NCI-H2029 treated with DMSO at 0.1 percent for 48 hours (cell line): ENCODE measurements around the gene DAZAP1.

Experiments used
- DNase-seq: peaks from one replicate; lab custom pipeline; 2025; lab: John Stamatoyannopoulos, UW

DAZAP1 gene

DNA sequence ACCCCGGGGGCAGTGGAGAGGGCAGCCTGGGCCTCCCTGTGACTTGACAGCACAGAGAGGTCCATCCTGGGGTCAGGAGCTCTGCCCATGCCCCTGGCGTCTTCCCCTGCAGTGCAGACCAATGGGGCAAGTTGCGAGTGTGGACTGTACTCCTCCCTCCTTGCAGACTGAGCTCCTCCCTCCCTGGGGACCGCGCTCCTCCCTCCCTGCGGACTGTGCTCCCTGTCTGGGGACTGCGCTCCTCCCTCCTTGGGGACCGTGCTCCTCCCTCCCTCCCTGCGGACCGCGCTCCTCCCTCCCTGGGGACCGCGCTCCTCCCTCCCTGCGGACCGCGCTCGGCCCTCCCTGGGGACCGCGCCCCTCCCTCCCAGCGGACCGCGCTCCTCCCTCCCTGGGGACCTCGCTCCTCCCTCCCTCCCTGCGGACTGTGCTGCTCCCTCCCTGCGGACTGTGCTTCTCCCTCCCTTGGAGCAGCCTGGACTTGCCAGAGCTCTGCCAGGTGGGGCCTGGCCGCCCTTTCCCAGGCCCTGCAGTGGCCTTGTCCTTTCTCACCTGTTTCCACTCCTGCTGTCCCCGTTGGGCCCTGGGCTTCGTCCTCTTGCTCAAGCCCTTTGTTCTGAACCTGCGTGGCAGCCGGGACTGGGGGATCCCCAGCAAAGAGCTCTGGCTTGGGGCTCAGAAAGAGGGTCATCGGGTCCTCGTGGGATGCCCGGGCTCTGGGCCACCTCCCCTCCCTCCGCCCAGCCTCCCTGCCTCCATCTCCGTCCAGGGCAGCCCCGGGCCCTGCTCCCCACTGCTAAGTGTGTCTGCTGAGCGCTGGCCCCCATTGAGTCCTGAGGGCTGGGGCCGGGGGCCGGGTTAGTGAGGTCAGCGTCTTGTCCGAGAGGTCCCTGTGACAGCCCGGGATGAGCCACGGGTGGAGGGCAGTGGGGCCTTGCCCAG is 12.9 kb upstream of the DAZAP1 start:
- no peak for DNase-seq

DNA sequence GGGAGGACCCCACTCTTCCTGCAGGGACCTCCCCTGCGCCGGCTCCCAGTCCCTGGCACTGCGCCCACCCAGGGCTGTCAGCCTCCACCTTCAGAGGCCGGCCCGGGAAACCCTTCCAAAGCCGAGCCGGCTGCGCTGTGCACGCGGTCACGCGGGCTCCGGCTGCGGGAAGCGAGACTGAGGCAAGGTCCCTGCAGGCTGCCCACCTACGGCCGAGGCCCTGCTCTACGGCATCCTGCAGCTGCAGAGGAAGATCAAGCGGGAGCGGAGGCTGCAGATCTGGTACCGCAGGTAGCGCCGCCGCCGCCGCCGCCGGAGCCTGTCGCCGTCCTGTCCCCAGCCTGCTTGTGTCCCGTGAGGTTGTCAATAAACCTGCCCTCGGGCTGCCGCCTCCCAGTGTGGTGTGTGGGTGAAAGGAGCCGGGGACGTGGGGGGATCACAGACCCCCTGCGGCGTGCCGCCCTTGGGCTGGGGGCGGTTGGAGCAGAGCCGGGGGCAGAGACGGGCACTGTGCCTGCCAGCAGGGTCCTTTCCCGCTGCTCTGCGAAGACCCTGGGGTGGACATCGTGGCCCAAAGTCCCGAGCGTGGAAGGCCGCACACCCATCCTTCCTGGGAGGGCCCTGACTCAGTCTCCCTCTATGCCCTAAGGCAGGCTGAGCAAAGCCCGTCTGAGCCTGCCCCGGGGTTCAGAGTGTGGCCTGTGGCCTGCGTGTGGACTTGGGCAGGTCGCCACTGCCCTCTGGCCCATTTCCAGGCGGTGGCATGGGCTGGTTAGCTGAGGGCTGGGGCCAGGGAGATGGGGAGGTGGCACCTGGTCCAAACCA is 12.0 kb upstream of the DAZAP1 start:
- DNase-seq = no peak

DNA sequence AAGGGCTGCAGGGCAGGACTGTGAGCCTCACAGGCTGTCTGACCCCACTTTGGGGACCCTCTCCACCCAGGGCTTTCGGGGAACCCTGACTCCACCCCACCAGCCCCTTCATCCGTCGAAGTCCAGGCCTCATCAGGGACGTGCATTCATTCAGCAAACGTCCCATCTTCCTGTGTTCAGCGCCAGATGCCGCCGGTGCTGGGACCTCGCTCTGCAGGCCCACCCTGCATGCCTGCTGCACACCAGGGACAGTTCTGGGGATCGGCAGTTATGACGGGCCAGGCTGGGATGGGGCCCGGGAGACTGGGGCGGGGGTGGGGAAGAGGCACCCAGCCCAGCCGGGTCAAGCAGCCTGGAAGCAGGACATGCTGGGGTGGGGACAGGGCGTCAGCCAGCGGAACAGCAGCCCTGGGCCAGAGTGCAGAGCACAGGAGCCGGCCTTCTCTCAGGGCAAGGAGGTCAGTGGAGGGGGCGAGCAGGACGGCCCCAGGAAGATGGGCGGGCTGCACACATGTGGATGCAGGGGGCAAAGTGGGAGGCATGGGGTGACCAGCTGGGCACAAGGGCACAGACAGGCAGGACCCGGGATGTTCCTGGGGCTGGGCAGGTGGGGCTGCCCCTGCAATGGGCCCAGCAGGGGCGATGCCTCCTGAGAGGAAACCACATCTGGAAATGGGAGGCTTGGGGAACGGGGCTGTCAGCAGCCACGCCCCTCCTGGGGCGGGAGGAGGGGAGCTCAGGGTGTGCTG is 11.2 kb upstream of the DAZAP1 start:
- no peak for DNase-seq

DNA sequence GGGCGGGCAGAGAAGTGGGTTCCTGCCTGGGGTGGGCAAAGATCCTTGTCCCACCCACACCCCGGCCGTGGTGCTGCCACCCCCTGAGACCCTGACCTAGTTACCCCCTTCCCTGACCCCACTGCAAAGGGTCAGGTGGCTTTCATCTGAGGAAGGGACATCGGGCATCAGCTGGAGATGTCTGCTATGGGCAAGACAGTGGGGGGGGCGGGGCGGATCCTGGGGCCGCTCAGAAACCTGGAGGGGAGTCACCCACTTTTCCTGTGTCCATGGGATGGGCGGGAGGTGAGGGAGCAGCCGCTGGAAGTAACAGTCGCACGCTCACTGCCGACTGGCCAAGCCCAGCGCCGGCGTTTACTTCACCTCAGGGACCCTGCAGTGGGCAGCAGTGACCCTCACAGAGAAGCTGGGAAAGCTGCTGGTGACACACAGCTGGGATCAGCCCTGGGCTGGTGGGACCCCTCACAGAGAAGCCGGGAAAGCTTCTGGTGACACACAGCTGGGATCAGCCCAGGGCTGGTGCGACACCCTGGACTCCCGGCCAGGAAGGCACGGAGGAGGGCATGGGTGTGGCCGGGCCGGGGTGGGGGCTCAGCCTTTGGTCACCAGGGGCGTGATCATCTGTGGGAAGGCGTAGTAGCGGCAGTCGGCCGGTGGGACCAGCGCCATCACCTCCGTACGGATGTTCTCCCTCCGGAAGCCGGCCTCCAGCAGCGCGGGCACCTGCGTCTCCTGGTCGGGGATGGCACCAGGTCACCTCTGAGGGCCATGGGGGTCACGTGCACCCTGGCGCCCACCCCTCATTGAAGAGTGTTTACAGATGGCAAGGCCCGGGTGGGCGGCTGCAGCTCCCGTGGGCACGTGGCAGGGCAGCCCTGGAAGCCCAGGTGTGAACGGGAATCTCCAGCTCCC is 10.4 kb upstream of the DAZAP1 start:
- DNase-seq = no peak

DNA sequence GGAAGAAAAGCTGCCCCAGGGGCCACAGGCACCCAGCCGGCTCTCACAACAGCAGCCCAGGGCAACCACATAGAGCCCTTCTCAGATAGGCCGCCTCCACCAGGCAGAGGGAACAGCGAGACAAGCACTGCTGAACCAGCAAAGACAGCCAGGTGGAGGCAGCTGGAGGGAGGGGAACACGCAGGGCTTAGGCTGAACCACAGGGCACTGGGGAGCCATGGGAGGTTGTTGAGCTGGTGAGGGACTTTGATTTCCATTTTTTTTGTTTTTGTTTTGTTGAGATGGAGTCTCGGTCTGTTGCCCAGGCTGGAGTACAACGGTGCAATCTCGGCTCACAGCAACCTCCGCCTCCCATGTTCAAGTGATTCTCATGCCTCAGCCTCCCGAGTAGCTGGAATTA is 9.5 kb upstream of the DAZAP1 start:
- no peak for DNase-seq

DNA sequence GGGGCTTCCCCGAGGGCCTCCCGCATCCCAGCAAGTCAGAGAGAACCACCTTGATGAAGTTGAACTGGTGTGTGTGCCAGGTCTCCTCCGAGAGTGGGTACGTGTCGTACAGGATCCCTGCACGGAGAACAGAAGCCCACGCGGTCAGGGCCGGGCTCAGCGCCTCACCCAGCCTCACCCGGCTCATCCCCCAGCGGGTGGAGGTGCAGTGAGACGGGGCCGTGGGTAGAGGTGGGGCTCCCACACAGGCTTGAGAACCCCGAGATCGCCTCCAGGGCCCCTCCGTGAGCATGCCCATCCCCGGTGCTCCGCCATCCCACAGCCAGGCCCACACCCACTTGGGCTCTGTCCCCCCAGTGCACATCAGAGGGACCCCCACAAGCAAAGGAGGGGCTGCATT is 8.3 kb upstream of the DAZAP1 start:
- no peak for DNase-seq

DNA sequence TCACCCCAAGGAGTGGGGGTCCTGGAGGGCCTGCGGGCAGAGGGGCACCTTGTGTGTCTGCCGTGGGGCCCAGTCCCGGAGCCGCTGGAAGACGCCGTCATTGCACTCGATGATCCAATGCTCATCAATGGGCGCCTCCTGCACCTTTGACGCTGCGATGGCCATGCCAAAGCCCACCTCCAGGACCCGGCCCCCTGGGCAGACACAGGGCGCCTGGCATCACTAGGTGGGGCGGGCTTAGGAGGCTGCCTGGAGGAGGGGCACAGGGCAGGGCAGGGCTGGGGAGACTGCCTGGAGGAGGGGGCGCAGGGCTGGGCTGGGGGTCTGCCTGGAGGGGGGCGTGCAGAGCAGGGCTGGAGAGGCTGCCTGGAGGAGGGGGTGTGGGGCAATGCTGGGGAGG is 7.6 kb upstream of the DAZAP1 start:
- DNase-seq = no peak

DNA sequence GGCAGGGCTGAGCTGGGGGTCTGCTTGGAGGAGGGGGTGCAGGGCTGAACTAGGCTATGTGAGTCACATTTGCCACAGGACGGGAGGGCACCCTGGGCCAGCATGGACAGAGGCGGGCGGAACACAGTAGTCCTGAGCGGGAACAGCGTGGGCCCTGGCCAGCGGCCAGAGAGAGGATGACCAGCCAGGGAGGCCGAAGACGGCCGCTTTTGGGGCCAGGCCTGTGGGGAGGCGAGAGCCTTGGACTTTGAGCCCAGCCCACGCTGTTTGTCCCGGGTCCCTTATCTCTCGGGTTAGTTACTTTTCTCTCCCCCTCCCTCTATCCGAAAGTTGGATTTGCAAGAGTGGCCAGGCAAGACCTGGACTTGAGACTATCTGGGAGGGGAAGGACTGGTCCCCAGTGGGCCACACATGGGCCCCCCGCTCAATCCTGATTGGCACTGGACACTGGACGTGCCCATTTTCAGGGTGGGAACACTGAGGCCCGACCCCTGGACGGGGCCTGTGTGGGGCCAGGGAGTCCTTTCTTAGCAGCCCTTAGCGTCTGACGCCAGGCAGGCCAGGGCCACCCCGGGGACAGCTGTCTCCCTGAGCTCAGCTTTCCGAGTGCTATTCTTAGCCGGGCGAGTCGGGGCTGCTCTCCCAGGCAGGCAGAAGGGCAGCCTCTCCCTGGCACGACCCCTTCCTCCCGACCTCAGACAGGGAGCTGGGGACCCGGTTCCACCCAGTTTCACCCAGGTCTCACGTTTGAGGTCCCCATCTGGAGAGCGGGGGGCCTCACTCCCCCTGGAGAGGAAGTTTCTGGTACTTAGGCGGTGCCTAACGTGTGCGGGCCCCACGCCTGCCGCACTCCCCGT is 6.9 kb upstream of the DAZAP1 start:
- no peak for DNase-seq

DNA sequence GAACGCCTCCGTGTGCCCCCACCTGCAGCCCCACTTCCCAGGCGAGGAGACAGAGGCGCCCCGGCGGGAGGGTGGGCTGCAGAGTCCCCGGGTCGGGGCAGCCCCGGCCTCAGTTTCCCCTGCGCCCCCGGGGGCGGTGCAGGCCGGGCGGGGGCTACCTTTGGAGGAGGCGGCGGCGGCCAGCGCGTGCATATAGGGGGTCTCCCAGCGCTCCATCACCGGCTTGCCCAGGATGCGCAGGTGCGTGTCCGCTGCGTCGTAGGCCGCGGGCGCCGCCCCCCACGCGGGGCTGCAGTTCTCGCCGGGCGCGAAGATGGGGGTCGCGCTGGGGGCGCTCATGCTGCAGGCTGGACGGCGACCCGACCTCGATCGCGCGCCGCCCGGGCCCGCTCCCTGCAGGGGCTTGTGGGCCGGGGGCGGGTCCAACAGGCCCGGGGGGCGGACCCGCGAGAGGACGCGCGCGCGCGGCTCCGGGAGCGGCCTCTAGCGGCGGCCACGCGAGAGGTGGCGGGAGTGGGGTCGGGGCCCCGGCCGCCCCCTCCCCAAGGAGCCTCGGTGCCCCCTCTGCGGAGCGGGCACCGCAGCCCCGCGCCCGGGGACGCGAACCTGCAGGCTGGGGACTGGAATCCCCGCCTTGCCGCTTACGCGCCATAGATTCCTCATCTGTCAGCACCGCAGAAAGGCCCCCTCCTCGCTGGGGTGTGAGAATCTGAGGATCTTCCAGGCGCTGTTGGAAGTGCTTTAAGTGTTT is 6.1 kb upstream of the DAZAP1 start, which contains the start of gene GAMT:
Gene GAMT (minus strand): TSS at position 405 of the 751 bp plus-strand sequence. CDS start 66 bp downstream, at position 339.
- no peak for DNase-seq

DNA sequence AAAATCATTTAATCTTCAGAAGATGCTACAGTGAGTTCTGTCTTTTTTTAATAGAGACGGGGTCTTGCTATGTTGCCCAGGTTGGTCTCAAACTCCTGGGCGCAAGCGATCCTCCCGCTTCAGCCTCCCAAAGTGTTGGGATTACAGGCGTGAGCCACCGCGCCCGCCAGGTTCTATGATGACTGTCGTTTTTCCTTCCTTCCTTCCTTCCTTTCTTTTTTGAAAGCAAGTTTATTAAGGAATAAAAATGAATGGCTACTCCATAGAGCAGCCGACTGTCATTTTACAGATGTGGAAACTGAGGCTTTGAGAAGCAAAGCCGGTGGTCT is 5.5 kb upstream of the DAZAP1 start:
- DNase-seq = no peak

DNA sequence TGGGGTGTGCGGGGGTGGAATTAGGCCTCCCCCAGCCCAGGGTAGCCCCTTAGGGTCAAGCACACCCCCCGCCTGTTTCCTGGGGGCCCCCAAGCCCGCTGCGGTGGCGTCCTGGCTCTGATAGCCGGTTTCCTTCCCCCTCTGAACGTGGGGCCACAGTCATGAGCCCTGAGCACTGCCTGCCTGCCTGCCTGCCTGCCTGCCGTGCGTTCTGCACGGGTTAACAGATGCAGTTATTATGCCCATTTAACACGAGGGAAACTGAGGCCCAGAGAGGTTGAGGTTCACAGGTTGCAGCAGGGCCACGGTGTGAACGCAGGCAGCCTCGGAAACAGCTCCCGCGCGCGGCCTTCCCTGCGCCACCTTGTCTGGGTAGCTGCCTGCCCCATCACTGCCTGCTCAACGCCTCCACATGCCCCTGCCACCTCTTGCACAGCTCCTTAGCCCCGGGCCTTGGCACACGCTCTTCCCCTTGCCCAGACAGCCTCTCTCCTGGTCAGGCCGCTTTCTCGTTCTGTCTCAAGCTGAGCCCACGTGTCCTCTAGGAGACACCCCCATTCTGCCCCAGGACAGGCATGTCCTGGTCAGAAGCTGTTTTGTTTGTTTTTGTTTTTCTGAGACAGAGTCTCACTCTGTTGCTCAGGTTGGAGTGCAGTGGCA is 4.8 kb upstream of the DAZAP1 start:
- no peak for DNase-seq

DNA sequence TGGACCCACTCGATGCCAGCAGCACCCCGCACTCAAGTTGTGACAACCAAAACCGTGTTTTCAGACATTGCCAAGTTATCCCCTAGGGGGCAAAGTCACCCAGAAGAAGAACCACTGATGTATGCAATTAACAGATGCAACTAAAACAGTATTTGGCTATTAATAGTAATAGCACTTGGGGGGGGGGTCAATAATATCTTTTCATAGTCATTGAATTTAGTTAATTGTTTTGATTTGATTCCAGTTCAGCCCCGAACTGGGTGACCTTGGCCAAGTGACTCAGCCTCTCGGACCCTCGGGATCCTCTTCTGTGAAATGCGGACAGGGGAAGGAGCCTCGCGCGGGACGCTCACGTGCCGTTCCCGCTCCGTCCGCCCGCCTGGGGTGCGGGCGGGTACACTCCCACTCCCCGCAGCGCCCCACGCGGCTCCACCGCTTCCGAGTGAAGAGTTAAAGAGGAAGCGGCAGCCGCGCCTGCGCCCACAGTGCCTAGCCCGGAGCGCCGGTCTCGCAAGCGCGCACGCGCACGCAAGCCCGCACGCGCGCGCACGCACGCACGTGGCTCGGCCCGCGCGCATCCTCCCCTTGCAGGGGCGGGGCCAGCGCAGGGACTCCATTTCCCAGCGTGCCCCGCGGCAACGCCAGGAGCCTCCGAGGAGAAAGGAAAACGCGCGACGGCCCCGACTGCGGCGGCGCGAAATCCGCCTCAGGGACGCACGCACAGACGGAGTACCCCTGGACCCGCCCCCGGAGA is 435 bp upstream of the DAZAP1 start:
- DNase-seq = peak; percentile 64

DNA sequence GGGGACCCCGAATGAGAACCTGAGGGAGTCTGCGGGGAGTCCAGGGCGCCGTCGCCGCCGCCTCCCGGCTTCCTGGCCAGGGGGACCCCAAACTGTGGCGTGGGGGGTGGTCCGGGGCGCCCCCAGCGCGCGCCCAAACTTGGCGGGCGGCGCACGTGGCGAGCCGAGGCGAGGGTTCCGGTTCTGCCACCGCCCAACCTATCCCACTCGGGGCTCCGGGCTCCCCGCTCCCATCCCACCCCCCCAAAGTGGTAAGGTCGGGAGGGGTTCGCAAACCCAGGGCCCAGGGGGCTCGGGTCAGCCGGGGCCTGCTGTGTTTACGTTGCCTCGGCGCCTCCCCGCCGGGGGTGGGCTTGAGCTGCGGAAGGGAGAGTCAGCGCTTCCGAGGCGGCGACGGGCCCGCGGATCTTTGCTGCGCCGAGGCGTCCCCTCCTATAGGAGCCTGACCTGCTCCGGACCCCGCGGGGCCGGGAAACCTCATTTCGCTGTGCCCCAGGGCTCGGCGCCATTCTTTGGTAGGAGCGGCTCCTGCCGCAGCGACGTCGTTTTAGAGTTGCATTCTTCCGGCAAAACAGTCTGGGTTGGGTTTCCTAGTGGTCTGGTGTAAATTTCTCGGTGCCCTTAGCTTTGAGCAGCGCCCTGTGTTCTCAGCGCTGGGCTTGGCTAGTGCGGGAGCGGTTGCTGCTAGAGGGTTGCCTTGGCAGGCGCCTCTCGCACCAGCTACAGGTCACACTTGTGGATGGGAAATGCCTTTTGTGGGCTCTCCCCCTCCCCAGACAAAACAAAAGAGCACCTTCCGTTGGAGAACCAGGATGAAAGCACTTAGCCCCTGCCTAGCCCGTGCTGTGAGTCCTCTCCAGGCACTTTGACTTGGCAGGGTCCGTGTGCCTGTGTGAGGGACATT is 1.2 kb downstream of the DAZAP1 start:
- DNase-seq = no peak

DNA sequence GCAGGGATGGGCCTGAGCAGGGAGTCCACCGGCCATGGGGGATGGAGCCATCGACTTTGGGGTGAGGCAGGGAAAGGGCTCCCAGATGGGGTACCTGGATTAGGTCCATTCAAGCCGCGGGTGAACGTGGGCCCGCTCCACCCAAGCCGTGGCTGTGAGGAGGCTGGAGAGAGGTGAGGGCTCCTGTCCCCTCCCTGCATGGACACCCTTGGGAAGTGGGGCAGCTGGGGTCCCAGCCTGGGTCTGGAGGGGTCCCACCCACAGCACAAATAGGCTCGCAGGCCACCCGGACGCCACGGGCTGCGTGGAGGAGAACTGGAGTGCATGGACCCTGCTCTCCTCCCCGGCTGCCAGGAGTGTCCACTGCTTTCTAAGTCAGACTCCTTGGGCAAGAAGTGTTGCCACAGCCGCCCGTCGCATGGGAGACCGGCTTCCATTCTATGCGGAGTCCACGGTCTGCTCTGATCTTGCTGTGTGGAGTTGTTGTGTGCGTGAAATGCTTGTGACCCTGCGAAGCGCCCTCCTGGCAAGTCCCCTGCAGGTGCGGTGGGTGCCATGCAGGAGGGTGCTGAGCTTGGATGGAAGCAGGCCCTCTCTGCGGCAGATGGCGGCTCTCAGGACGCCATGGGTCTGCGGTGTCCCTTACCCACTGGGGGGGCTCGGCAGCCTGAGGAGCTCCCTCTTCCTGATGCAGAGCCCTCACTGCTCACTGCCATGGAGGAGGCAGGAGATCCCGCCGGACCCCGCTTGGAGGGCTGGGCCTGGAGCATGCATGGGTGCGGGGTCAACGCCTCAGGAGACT is 2.0 kb downstream of the DAZAP1 start:
- DNase-seq = no peak

DNA sequence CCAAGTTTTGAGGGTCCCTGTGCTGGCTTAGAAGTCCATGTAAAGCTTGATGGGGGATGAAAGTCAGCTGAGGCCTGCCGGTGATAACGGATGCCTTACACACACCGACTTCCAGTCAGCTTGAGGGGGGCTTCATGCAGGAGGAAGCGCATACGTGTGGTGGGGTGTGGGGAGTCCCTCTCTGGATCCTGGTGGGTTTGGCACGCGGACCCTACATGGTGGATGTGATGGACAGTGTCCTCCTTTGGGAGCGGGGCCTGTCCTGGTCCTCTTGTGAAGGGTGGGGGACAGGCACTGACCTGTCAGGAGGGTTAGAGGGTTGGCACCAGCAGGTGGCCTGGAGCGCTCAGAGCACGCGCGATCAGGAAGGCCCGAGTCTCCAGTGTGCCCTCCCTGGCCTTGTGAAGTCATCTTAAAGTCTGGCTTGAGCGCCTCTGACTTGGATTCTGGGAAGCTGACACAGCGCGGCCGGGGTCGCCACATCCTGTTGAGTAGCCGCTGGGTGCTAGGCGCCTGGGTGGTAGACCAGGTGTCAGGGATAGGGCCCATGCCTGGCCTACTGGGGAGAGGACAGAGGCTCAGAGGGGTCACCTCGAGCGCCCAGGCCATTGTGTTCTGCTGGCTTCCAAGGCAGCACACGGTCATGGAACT is 2.9 kb downstream of the DAZAP1 start:
- DNase-seq = no peak

DNA sequence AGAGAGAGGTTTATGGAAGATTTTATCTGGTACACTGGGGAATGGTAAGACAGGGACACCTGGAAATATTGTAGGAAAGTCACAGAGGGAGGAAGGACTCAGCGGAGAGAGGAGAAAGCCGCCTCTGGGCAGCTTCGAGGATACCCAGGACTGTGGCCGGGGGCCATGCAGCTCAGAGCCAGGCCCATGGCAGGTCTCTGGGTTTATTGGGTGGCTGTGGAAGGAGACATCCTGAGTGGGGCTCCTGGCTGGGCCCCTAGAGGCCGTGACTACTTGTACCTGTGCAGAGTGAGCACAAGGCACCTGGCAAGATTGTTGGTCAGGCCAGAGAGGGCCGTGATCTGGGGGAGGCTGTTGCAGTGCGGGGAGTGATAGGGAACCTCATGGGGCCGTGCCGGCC is 3.4 kb downstream of the DAZAP1 start:
- no peak for DNase-seq
